GM18868 (cell line): ENCODE measurements around the gene IL20RA.
A peak's percentile ranks its signal among the peaks of the same experiment; 100 is the strongest.
"Not testable (repeated sequence)": the region's sequence is repeated elsewhere in the genome, so short reads cannot be mapped to it uniquely, and the experiment has no call there.

Experiments
- ATAC-seq: cut with Tn5 transposase; IDR thresholded peaks from one replicate; pipeline ENCODE4 v1.9.1; 2021; ENCODE audit warnings: mild to moderate bottlenecking, moderate library complexity; ENCODE audit not compliant: unreplicated experiment

Gene IL20RA

GRCh38 chr6:136975089-136975715 is 69.6 kb downstream of the IL20RA start:
- ATAC-seq: no peak

GRCh38 chr6:136973781-136974180 is 71.0 kb downstream of the IL20RA start:
- ATAC-seq: not testable (repeated sequence)

GRCh38 chr6:136971609-136972008 is 73.2 kb downstream of the IL20RA start:
- ATAC-seq: no peak

- ATAC-seq: no peak
Observed at GRCh38 chr6:136969930-136970329, 74.8 kb downstream of the IL20RA start.

GRCh38 chr6:136969433-136969832 is 75.3 kb downstream of the IL20RA start:
- ATAC-seq: no peak

- ATAC-seq: no peak
Observed at GRCh38 chr6:136968837-136969236, 75.9 kb downstream of the IL20RA start.

- peak; percentile 91 for ATAC-seq
Observed at GRCh38 chr6:136967876-136968752, 76.7 kb downstream of the IL20RA start.

GRCh38 chr6:136964398-136964797 is 80.4 kb downstream of the IL20RA start:
- ATAC-seq: no peak

- no peak for ATAC-seq
Observed at GRCh38 chr6:136963259-136963658, 81.5 kb downstream of the IL20RA start.

GRCh38 chr6:136962661-136963060 is 82.1 kb downstream of the IL20RA start:
- no peak for ATAC-seq

- ATAC-seq: no peak
Observed at GRCh38 chr6:136961848-136962247, 82.9 kb downstream of the IL20RA start.

- ATAC-seq: no peak
Observed at GRCh38 chr6:136960781-136961180, 84.0 kb downstream of the IL20RA start.

GRCh38 chr6:136959935-136960334 is 84.8 kb downstream of the IL20RA start:
- not testable (repeated sequence) for ATAC-seq

GRCh38 chr6:136959471-136959891 is 85.3 kb downstream of the IL20RA start:
- ATAC-seq: no peak

GRCh38 chr6:136958168-136958567 is 86.6 kb downstream of the IL20RA start:
- ATAC-seq: no peak

GRCh38 chr6:136956590-136957544 is 87.9 kb downstream of the IL20RA start:
- ATAC-seq: no peak

GRCh38 chr6:136955123-136955522 is 89.6 kb downstream of the IL20RA start:
- no peak for ATAC-seq

- ATAC-seq: no peak
Observed at GRCh38 chr6:136952714-136953260, 92.0 kb downstream of the IL20RA start.

GRCh38 chr6:136950436-136951126 is 94.2 kb downstream of the IL20RA start:
- no peak for ATAC-seq
